HEK293 (cell line): ENCODE data around the gene POU5F1.

Source experiments
- CTCF ChIA-PET: fragments of 350-600 bp; formaldehyde crosslinking; extraction: SDS; loops from one replicate; lab custom pipeline; 2021; ENCODE audit warnings: antibody characterized with exemption; lab: Yijun Ruan, JAX
- POLR2A ChIA-PET: fragments of 300-600 bp; formaldehyde crosslinking; extraction: SDS; loops from one replicate; lab custom pipeline; 2020; ENCODE audit warnings: antibody characterized with exemption, inconsistent platforms; lab: Yijun Ruan, JAX
- H3K27ac ChIP-seq: fragments of 200-500 bp; sonication (Bioruptor generic); 2 replicates; pipeline ENCODE4 v1.5.1; 2014; ENCODE audit warnings: low read depth, low read length, control low read depth, inconsistent platforms; ENCODE audit errors: extremely low read depth
- H3K36me3 ChIP-seq, 2 experiments: fragments of 200-500 bp in 1 of 2; sonication (Bioruptor generic) in 1 of 2; 1 replicate in 1 of 2; 2 replicates in 1 of 2; pipeline ENCODE4 v1.5.1; 2014 to 2017; ENCODE audit warnings: inconsistent platforms in 2 of 2, low read length in 2 of 2; ENCODE audit not compliant: control insufficient read depth in 2 of 2, insufficient read depth in 1 of 2
- H3K4me1 ChIP-seq: fragments of 200-500 bp; sonication (Bioruptor generic); 2 replicates; pipeline ENCODE4 v1.5.1; 2014; ENCODE audit warnings: mild to moderate bottlenecking, low read length, inconsistent platforms; ENCODE audit not compliant: control insufficient read depth, insufficient read depth
- H3K4me3 ChIP-seq: 2 replicates; pipeline ENCODE4 v1.5.1; 2011; ENCODE audit warnings: low read depth, mild to moderate bottlenecking, control low read depth, low read length, moderate library complexity
- H3K9me3 ChIP-seq: fragments of 200-500 bp; sonication (Bioruptor generic); 2 replicates; pipeline ENCODE4 v1.5.1; 2014; ENCODE audit warnings: low read depth, low read length, inconsistent platforms; ENCODE audit not compliant: control insufficient read depth, insufficient read depth
- GFI1B ChIP-seq: fragments of 450-650 bp; formaldehyde crosslinking; IDR thresholded peaks from 2 replicates; pipeline ENCODE4 v1.5.1; 2016; ENCODE audit warnings: missing biosample characterization, missing genetic modification characterization
- GLIS1 ChIP-seq: fragments of 450-650 bp; formaldehyde crosslinking; IDR thresholded peaks from 2 replicates; pipeline ENCODE4 v1.5.1; 2016; ENCODE audit warnings: missing biosample characterization, missing genetic modification characterization
- PRDM2 ChIP-seq: fragments of 450-650 bp; formaldehyde crosslinking; IDR thresholded peaks from 2 replicates; pipeline ENCODE4 v1.5.1; 2016; ENCODE audit warnings: missing biosample characterization, missing genetic modification characterization, borderline replicate concordance
- TCF7L2 ChIP-seq: IDR thresholded peaks from 2 replicates; pipeline ENCODE4 v1.6.1; 2011; ENCODE audit warnings: low read depth, mild to moderate bottlenecking, inconsistent platforms, low read length, moderate library complexity, borderline replicate concordance
- YY2 ChIP-seq: fragments of 450-650 bp; formaldehyde crosslinking; IDR thresholded peaks from 2 replicates; pipeline ENCODE4 v1.5.1; 2016; ENCODE audit warnings: missing biosample characterization, missing genetic modification characterization
- ZNF133 ChIP-seq: fragments of 450-650 bp; formaldehyde crosslinking; IDR thresholded peaks from 2 replicates; pipeline ENCODE4 v1.5.1; 2016; ENCODE audit warnings: missing biosample characterization, missing genetic modification characterization
- ZNF155 ChIP-seq: fragments of 450-650 bp; formaldehyde crosslinking; IDR thresholded peaks from 2 replicates; pipeline ENCODE4 v1.5.1; 2016; ENCODE audit warnings: missing biosample characterization, missing genetic modification characterization
- ZNF2 ChIP-seq: fragments of 450-650 bp; formaldehyde crosslinking; IDR thresholded peaks from 2 replicates; pipeline ENCODE4 v1.5.1; 2016; ENCODE audit warnings: missing biosample characterization, missing genetic modification characterization
- ZNF311 ChIP-seq: fragments of 450-650 bp; formaldehyde crosslinking; IDR thresholded peaks from 2 replicates; pipeline ENCODE4 v1.5.1; 2017; ENCODE audit warnings: missing biosample characterization, missing genetic modification characterization, borderline replicate concordance
- ZNF350 ChIP-seq: fragments of 450-650 bp; formaldehyde crosslinking; IDR thresholded peaks from 2 replicates; pipeline ENCODE4 v1.5.0; 2017; ENCODE audit warnings: missing biosample characterization, mild to moderate bottlenecking, missing genetic modification characterization
- ZNF391 ChIP-seq: fragments of 450-650 bp; formaldehyde crosslinking; IDR thresholded peaks from 2 replicates; pipeline ENCODE4 v1.5.1; 2016; ENCODE audit warnings: low read depth, missing biosample characterization, missing genetic modification characterization, borderline replicate concordance
- ZNF514 ChIP-seq: fragments of 450-650 bp; formaldehyde crosslinking; IDR thresholded peaks from 2 replicates; pipeline ENCODE4 v1.5.1; 2016; ENCODE audit warnings: missing biosample characterization, missing genetic modification characterization
- ZNF521 ChIP-seq: fragments of 450-650 bp; formaldehyde crosslinking; IDR thresholded peaks from 2 replicates; pipeline ENCODE4 v1.5.1; 2017; ENCODE audit warnings: missing biosample characterization, mild to moderate bottlenecking, missing genetic modification characterization
- ZNF660 ChIP-seq: fragments of 450-650 bp; IDR thresholded peaks from 2 replicates; pipeline ENCODE4 v1.5.1; 2018; ENCODE audit warnings: missing biosample characterization, mild to moderate bottlenecking, missing genetic modification characterization
- ZNF677 ChIP-seq: fragments of 450-650 bp; IDR thresholded peaks from 2 replicates; pipeline ENCODE4 v1.5.0; 2018; ENCODE audit warnings: missing biosample characterization, mild to moderate bottlenecking, missing genetic modification characterization, moderate library complexity
- ZNF692 ChIP-seq: fragments of 450-650 bp; formaldehyde crosslinking; IDR thresholded peaks from 2 replicates; pipeline ENCODE4 v1.5.1; 2016; ENCODE audit warnings: missing biosample characterization, missing genetic modification characterization
- ZNF777 ChIP-seq: fragments of 450-650 bp; formaldehyde crosslinking; IDR thresholded peaks from 2 replicates; pipeline ENCODE4 v1.5.1; 2017; ENCODE audit warnings: missing biosample characterization, missing genetic modification characterization, borderline replicate concordance
- ZNF785 ChIP-seq: fragments of 450-650 bp; formaldehyde crosslinking; IDR thresholded peaks from 2 replicates; pipeline ENCODE4 v1.5.1; 2016; ENCODE audit warnings: missing biosample characterization, missing genetic modification characterization
- ZNF843 ChIP-seq: fragments of 450-650 bp; formaldehyde crosslinking; IDR thresholded peaks from 2 replicates; pipeline ENCODE4 v1.5.1; 2016; ENCODE audit warnings: missing biosample characterization, missing genetic modification characterization
- ZSCAN16 ChIP-seq: fragments of 450-650 bp; formaldehyde crosslinking; IDR thresholded peaks from 2 replicates; pipeline ENCODE4 v1.5.1; 2016; ENCODE audit warnings: missing biosample characterization, missing genetic modification characterization
- TF ChIP-seq, protein P1 (sequence below): fragments of 450-650 bp; formaldehyde crosslinking; IDR thresholded peaks from 2 replicates; pipeline ENCODE4 v1.5.1; 2016; ENCODE audit warnings: missing biosample characterization, missing genetic modification characterization
- TF ChIP-seq, protein P2 (sequence below): fragments of 450-650 bp; formaldehyde crosslinking; IDR thresholded peaks from 2 replicates; pipeline ENCODE4 v1.5.1; 2017; ENCODE audit warnings: missing biosample characterization, missing genetic modification characterization

POU5F1 gene

GRCh38 chr6:31156641-31157040 is 13.8 kb downstream of the POU5F1 start (continued):
- TF ChIP-seq ZNF391 (tag by site-specific recombination) = no peak
- no peak for TF ChIP-seq ZNF777 (tag by site-specific recombination)
- no peak for TF ChIP-seq ZNF785 (tag by site-specific recombination)
- no peak for TF ChIP-seq ZSCAN16
- no peak for TF ChIP-seq GFI1B (tag by site-specific recombination)
- no peak for TF ChIP-seq ZNF133 (tag by site-specific recombination)
- TF ChIP-seq ZNF311 = no peak
- TF ChIP-seq, all 188 proteins: peak for 0

DNA sequence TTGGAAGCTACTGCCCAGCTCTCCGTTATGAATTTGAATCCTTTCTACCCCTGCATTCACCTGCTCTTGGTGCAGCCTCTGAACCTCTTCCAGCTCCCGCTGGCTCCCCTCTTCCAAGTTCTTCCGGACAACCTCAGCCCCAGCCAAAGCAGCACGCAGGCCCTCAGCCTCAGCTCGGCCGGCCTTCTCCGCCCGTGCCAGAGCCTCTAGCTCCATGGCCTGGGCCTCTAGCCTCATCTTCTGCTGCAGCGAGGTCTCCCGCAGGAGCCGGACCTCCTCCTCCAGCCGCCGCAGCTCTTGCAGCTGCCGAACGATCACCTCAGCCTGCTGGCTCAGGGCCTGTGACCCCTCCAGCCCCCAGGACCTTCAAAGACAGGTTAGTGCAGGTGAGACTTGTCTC is 16.0 kb downstream of the POU5F1 start:
- TF ChIP-seq ZNF514 (tag by site-specific recombination) (no peak), ZNF2 (tag by site-specific recombination) (no peak), ZNF692 (tag by site-specific recombination) (no peak)
- TF ChIP-seq, protein P1, sequence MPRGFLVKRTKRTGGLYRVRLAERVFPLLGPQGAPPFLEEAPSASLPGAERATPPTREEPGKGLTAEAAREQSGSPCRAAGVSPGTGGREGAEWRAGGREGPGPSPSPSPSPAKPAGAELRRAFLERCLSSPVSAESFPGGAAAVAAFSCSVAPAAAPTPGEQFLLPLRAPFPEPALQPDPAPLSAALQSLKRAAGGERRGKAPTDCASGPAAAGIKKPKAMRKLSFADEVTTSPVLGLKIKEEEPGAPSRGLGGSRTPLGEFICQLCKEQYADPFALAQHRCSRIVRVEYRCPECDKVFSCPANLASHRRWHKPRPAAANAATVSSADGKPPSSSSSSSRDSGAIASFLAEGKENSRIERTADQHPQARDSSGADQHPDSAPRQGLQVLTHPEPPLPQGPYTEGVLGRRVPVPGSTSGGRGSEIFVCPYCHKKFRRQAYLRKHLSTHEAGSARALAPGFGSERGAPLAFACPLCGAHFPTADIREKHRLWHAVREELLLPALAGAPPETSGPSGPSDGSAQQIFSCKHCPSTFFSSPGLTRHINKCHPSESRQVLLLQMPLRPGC (tag by site-specific recombination) = no peak
- TF ChIP-seq, all 188 proteins: peak for 0
- CTCF ChIA-PET = interaction anchor here (0.5 to 2.7 kb wide), 2 partner anchors 16 to 276 kb away, joined by 3 to 12 read pairs; partner anchors contain the start of gene PSORS1C2
- Histone ChIP-seq H3K4me3 (no peak overlapping the region), H3K36me3 (peaks cover 18 to 55% of the 10 kb centered on the region in 2 experiments; a peak in 2 of 3 replicates), H3K9me3 (no peaks in the 10 kb centered on the region), H3K27ac (0 out of 2 replicates have a peak overlapping the region, but pooled peaks have one; percentile 34), H3K4me1 (peaks cover 4% of the 10 kb centered on the region)
- POLR2A ChIA-PET = interaction anchor here (0.6 to 1.3 kb wide), 2 partner anchors 11 to 34 kb away, joined by 3 to 4 read pairs; no protein-coding TSS in a partner anchor

- no peak overlapping the region for H3K4me3 ChIP-seq
- peaks cover 3% of the 10 kb centered on the region; the same call in 1 of the 2 replicates for H3K4me1 ChIP-seq
- ChIA-PET CTCF (interaction anchor here (1.0 to 2.4 kb wide), 3 partner anchors 15 to 214 kb away, joined by 3 to 10 read pairs (median 6); partner anchors contain the start of gene PSORS1C2), POLR2A (interaction anchor here (0.7 kb wide), 1 partner anchor 27 kb away, joined by 3 read pairs; no protein-coding TSS in a partner anchor)
- H3K36me3 ChIP-seq = peaks cover 21 to 66% of the 10 kb centered on the region in 2 experiments; a peak in 2 of 3 replicates
- no peak overlapping the region for H3K27ac ChIP-seq
- no peaks in the 10 kb centered on the region for H3K9me3 ChIP-seq
- no peak for TF ChIP-seq ZNF311
- no peak for TF ChIP-seq ZNF660 (tag by site-specific recombination)
- no peak for TF ChIP-seq ZNF677 (tag by site-specific recombination)
- TF ChIP-seq PRDM2 (tag by site-specific recombination) = no peak
- TF ChIP-seq ZNF155 (tag by site-specific recombination) = no peak
- no peak for TF ChIP-seq TCF7L2
- TF ChIP-seq ZNF521 = no peak
- TF ChIP-seq YY2 = no peak
- TF ChIP-seq, protein P2, sequence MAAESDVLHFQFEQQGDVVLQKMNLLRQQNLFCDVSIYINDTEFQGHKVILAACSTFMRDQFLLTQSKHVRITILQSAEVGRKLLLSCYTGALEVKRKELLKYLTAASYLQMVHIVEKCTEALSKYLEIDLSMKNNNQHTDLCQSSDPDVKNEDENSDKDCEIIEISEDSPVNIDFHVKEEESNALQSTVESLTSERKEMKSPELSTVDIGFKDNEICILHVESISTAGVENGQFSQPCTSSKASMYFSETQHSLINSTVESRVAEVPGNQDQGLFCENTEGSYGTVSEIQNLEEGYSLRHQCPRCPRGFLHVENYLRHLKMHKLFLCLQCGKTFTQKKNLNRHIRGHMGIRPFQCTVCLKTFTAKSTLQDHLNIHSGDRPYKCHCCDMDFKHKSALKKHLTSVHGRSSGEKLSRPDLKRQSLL (tag by site-specific recombination) = no peak
- no peak for TF ChIP-seq ZNF843 (tag by site-specific recombination)
- no peak for TF ChIP-seq ZNF350 (tag by site-specific recombination)
- 0 out of 2 replicates have a peak, but pooled peaks have one; percentile 7 for TF ChIP-seq GLIS1 (tag by site-specific recombination)
- TF ChIP-seq ZNF785 (tag by site-specific recombination) = no peak
These were observed 17.7 kb downstream of the POU5F1 start for GRCh38 chr6:31152781-31153180.
